WERI-Rb-1 (cell line): ENCODE measurements around the gene VASN.
"Not testable (repeated sequence)": the region's sequence is repeated elsewhere in the genome, so short reads cannot be mapped to it uniquely, and the experiment has no call there.

ENCODE experiments used
- DNase-seq: peaks from one replicate; pipeline ENCODE4 v3.0.0-alpha.2; 2020
- H3K27ac ChIP-seq: fragments of 250-450 bp; sonication (Bioruptor Pico); 2 replicates; pipeline ENCODE4 v1.5.1; 2020; ENCODE audit warnings: mild to moderate bottlenecking, moderate library complexity
- H3K27me3 ChIP-seq: fragments of 250-450 bp; sonication (Bioruptor Pico); 2 replicates; pipeline ENCODE4 v1.5.1; 2021; ENCODE audit warnings: mild to moderate bottlenecking, low read depth, moderate library complexity; ENCODE audit not compliant: insufficient read depth, severe bottlenecking
- H3K36me3 ChIP-seq: fragments of 250-450 bp; sonication (Bioruptor Pico); 2 replicates; pipeline ENCODE4 v1.5.1; 2020; ENCODE audit warnings: mild to moderate bottlenecking, moderate library complexity
- H3K4me3 ChIP-seq: 2 replicates; pipeline ENCODE4 v1.5.1; 2011; ENCODE audit warnings: low read depth, mild to moderate bottlenecking, control low read depth, low read length
- H3K9me3 ChIP-seq: fragments of 250-450 bp; sonication (Bioruptor Pico); 2 replicates; pipeline ENCODE4 v1.5.1; 2021; ENCODE audit warnings: mild to moderate bottlenecking, moderate library complexity; ENCODE audit not compliant: severe bottlenecking
- TF ChIP-seq, protein P1 (sequence below): IDR thresholded peaks from 2 replicates; pipeline ENCODE4 v1.5.1; 2011; ENCODE audit warnings: low read depth, mild to moderate bottlenecking, control low read depth, inconsistent platforms, low read length

Gene VASN

GRCh38 chr16:4332083-4332482 lies 39.6 kb upstream of the VASN start:
- Histone ChIP-seq H3K9me3 (no peaks in the 10 kb centered on the region), H3K36me3 (peaks cover 33% of the 10 kb centered on the region), H3K27me3 (no peaks in the 10 kb centered on the region), H3K4me3 (no peak overlapping the region), H3K27ac (no peak overlapping the region)
- DNase-seq = no peak
- TF ChIP-seq, protein P1, sequence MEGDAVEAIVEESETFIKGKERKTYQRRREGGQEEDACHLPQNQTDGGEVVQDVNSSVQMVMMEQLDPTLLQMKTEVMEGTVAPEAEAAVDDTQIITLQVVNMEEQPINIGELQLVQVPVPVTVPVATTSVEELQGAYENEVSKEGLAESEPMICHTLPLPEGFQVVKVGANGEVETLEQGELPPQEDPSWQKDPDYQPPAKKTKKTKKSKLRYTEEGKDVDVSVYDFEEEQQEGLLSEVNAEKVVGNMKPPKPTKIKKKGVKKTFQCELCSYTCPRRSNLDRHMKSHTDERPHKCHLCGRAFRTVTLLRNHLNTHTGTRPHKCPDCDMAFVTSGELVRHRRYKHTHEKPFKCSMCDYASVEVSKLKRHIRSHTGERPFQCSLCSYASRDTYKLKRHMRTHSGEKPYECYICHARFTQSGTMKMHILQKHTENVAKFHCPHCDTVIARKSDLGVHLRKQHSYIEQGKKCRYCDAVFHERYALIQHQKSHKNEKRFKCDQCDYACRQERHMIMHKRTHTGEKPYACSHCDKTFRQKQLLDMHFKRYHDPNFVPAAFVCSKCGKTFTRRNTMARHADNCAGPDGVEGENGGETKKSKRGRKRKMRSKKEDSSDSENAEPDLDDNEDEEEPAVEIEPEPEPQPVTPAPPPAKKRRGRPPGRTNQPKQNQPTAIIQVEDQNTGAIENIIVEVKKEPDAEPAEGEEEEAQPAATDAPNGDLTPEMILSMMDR = no peak

DNA sequence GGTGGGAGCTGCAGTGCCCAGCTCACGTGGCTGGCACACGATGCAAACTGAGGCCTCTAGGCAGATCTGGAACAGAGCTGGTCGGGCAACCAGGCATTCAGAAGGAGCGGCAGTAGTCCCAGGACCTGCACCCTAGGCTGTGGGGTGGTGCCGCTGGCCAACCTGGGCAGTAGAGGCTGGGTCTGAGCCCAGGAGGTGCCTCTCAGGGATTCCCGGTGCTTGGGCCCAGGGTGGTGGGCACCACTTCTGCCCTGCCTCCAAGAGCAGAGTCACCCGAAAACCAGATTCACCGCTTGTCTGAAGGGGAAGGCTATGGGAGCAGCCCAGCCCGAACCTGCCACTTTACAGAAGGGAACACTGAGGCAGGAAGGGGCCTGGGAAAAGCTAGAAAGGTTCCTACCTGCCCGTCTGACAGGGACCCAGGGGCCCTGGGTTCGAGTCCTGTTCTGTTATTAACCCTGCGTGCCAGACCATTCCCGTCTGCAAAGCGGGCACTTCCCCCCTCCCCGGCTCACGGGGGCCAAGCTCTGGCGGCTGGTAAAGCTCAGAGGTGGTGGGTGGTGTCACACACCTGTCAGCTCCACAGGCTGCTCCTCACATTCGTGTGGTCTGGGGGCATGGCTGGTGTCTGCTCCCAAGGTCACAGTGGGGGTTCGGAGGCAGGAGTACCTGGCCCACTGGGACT lies 38.9 kb upstream of the VASN start:
- Histone ChIP-seq H3K36me3 (peaks cover 38% of the 10 kb centered on the region), H3K27me3 (no peaks in the 10 kb centered on the region), H3K27ac (no peak overlapping the region), H3K4me3 (no peak overlapping the region), H3K9me3 (no peaks in the 10 kb centered on the region)
- no peak for DNase-seq
- TF ChIP-seq, protein P1 = no peak

DNA sequence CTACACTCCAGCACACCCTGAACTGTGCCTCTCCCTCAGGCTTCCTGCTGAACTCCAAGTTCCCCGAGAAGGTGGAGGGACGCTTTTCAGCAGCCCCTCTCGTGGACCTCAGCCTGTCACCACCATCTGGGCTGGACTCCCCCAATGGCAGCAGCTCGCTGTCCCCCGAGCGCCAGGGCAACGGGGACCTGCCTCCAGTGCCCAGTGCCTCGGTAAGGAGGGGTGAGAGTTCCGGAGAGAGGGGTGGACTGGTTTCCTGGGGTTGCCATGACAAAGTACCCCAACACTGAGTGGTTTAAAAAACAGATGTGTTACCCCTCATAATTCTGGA lies 38.4 kb upstream of the VASN start:
- H3K36me3 ChIP-seq = peaks cover 43% of the 10 kb centered on the region
- H3K27me3 ChIP-seq = no peaks in the 10 kb centered on the region
- no peaks in the 10 kb centered on the region for H3K9me3 ChIP-seq
- H3K27ac ChIP-seq = no peak overlapping the region
- no peak overlapping the region for H3K4me3 ChIP-seq
- TF ChIP-seq, protein P1 = no peak
- no peak for DNase-seq

DNA sequence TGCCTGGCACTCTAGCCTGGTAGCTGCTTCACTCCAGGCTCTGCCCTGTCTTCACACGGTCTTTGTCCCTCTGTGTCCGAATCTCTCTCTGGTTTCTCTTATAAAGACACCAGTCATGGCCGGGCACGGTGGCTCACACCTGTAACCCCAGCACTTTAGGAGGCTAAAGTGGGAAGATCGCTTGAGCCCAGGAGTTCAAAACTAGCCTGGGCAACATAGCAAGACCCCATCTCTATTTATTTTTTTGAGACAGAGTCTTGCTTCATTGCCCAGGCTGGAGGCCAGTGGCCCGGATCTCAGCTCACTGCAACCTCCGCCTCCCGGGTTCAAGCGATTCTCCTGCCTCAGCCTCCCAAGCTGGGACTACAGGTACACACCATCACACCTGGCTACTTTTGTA lies 37.9 kb upstream of the VASN start:
- peaks cover 48% of the 10 kb centered on the region for H3K36me3 ChIP-seq
- not testable (repeated sequence) for H3K9me3 ChIP-seq, H3K27ac ChIP-seq, H3K4me3 ChIP-seq, DNase-seq, H3K27me3 ChIP-seq

DNA sequence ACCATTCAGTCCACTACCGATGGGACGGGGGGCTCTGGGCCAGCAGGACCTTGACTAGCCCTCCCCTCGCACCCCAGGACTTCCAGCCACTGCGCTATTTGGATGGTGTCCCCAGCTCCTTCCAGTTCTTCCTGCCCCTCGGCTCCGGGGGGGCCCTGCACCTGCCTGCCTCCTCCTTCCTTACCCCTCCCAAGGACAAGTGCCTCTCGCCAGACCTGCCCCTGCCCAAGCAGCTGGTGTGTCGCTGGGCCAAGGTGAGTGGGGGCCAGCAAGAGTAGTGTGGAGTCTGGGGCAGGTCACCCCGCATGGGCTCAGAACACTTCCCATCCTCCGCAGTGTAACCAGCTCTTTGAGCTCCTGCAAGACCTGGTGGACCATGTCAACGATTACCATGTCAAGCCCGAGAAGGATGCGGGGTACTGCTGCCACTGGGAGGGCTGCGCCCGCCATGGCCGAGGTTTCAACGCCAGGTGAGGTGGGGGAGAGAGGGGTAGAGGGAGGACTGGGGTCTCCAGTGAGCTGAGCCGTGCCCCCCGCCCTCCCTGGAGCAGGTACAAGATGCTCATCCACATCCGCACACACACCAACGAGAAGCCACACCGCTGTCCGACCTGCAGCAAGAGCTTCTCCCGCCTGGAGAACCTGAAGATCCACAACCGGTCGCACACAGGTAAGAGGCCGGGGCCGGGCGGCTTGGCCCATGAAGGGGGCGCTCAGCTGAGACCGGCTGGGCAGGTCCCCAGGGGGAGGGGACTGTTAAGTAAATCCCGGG lies 36.7 kb upstream of the VASN start:
- Histone ChIP-seq H3K4me3 (no peak overlapping the region), H3K9me3 (no peaks in the 10 kb centered on the region), H3K27ac (no peak overlapping the region), H3K27me3 (no peaks in the 10 kb centered on the region), H3K36me3 (peaks cover 58% of the 10 kb centered on the region)
- DNase-seq = no peak
- TF ChIP-seq, protein P1 = no peak

DNA sequence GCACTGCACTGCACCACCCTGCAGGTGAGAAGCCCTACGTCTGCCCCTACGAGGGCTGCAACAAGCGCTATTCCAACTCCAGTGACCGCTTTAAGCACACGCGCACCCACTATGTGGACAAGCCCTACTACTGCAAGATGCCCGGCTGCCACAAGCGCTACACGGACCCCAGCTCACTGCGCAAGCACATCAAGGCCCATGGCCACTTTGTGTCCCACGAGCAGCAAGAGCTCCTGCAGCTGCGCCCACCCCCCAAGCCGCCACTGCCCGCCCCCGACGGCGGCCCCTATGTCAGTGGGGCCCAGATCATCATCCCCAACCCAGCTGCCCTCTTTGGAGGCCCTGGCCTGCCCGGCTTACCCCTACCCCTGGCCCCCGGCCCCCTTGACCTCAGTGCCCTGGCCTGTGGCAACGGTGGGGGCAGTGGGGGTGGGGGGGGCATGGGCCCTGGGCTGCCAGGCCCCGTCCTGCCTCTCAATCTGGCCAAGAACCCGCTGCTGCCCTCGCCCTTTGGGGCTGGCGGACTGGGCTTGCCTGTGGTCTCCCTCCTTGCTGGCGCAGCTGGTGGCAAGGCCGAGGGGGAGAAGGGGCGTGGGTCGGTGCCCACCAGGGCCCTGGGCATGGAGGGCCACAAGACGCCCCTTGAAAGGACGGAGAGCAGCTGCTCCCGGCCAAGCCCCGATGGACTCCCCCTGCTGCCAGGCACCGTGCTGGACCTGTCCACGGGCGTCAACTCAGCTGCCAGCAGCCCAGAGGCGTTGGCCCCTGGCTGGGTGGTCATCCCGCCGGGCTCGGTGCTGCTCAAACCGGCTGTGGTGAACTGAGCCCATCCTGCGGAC lies 34.7 kb upstream of the VASN start:
- H3K36me3 ChIP-seq = peaks cover 59% of the 10 kb centered on the region

More for the DNA sequence above, 34.7 kb upstream of the VASN start:
- no peaks in the 10 kb centered on the region for H3K9me3 ChIP-seq
- TF ChIP-seq, protein P1 = no peak
- no peak overlapping the region for H3K27ac ChIP-seq
- no peak overlapping the region for H3K4me3 ChIP-seq
- no peak for DNase-seq
- H3K27me3 ChIP-seq = no peaks in the 10 kb centered on the region
